Measurements from ENCODE around the gene KLHL12. TPM values are rescaled to one million over a fixed set of nuclear protein-coding genes. Genes with fewer than 3 reads are reported as not detected.

Gene KLHL12
- total and polyA plus RNA-seq, 2 of the 8 experiments (the other 6 are each of a cell fraction or from before 2014, with no cell fraction given), result 27.2 to 33.3 TPM

DNA sequence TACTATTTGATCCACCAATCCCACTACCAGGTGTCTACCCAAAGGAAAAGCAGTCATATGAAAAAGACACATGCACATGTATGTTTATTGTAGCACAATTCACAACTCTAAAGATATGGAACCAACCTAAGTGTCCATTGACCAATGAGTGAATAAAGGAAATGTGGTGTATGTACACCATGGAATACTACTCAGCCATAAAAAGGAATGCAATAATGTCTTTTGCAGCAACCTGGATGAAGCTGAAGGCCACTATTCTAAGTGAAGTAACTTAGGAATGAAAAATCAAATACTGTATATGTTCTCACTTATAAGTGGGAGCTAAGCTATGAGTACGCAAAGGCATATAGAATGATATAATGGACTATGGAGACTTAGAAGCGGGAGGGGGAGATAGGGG, 18.4 kb upstream of the KLHL12 start:
- H3K23ac ChIP-seq (ENCODE audit: insufficient read length), result no peak overlapping the region
- no peak overlapping the region for H4K5ac ChIP-seq (ENCODE audit: insufficient read length, low read depth, low read length)
- H2BK5ac ChIP-seq (ENCODE audit: low read depth, low read length), result no peak overlapping the region
- no peak overlapping the region for H2AK5ac ChIP-seq (ENCODE audit: low read depth, low read length)
- no peak overlapping the region for H3K14ac ChIP-seq (ENCODE audit: insufficient read length)
- CTCF ChIA-PET (ENCODE audit: partially characterized antibody), result interaction anchor here (1.0 to 1.3 kb wide), 2 partner anchors 9 to 132 kb away, joined by 3 to 5 read pairs; no protein-coding TSS in a partner anchor
- no peak overlapping the region for H3K4ac ChIP-seq (replicated peaks; ENCODE audit: insufficient read length, low read depth, low read length)
- WGBS, 2 experiments (ENCODE audit: extremely low coverage in 1 of 2, insufficient coverage in 1 of 2, insufficient read length in 1 of 2, insufficient replicate concordance in 2 of 2, low coverage in 1 of 2, low lambda C conversion rate in 2 of 2, missing lambda C conversion rate in 1 of 2), result 91% methylated on average over 2 of the region's 2 CpGs; no CpG with 5 or more reads in 1 of the 2 experiments
- no peaks in the 10 kb centered on the region for H3K27me3 ChIP-seq (replicated peaks in 1 of 4; ENCODE audit: control insufficient read depth in 3 of 4, extremely low read depth in 1 of 4, insufficient read depth in 3 of 4, low read length in 3 of 4)
- H2AFZ ChIP-seq (ENCODE audit: low read length), result no peak overlapping the region
- no peak overlapping the region for H4K91ac ChIP-seq (replicated peaks; ENCODE audit: insufficient read length, low read length)
- no peaks in the 10 kb centered on the region for H3K4me1 ChIP-seq (replicated peaks in 1 of 4; ENCODE audit: control insufficient read depth in 3 of 4, insufficient read depth in 4 of 4, low read length in 3 of 4)
- no peak for FAIRE-seq
- peaks cover 2 to 4% of the 10 kb centered on the region in 2 experiments for H4K20me1 ChIP-seq (replicated peaks in 1 of 2; ENCODE audit: control insufficient read depth in 1 of 2, insufficient read depth in 2 of 2, low read length in 2 of 2)
- no peak overlapping the region for H2BK12ac ChIP-seq (ENCODE audit: low read depth, low read length)
- no peaks in the 10 kb centered on the region for H3K9me3 ChIP-seq (ENCODE audit: insufficient read depth in 2 of 2, low read depth in 1 of 2, low read length in 1 of 2)
- 0 out of 2 replicates have a peak, but pooled peaks cover 2% of the 10 kb centered on the region for H3K79me1 ChIP-seq (ENCODE audit: low read depth, low read length)
- H3K56ac ChIP-seq (replicated peaks; ENCODE audit: insufficient read length, low read depth, low read length), result no peak overlapping the region
- no peak overlapping the region for H4K8ac ChIP-seq (ENCODE audit: extremely low read depth, insufficient read depth, low read length)
- no peak overlapping the region for H3K4me3 ChIP-seq (ENCODE audit: extremely low read depth in 1 of 4, insufficient read depth in 2 of 4, low read depth in 3 of 4, low read length in 4 of 4)
- no peak overlapping the region for H3K27ac ChIP-seq (ENCODE audit: low read depth, low read length)
- H2BK20ac ChIP-seq (ENCODE audit: low read length), result no peak overlapping the region
- H2BK15ac ChIP-seq (ENCODE audit: low read length), result no peak overlapping the region
- no peak overlapping the region for H3K18ac ChIP-seq (ENCODE audit: extremely low read depth, low read length)
- POLR2A ChIA-PET (ENCODE audit: partially characterized antibody), result interaction anchor here (0.8 to 1.2 kb wide), 2 partner anchors 9 to 18 kb away, joined by 3 to 6 read pairs; partner anchors contain the start of gene KLHL12
- no peak overlapping the region for H2BK120ac ChIP-seq (replicated peaks; ENCODE audit: low read depth, low read length)
- H3K9ac ChIP-seq (replicated peaks in 1 of 4; ENCODE audit: extremely low read depth in 1 of 4, low read depth in 3 of 4, low read length in 3 of 4), result no peak overlapping the region
- no peak overlapping the region for H3K4me2 ChIP-seq (ENCODE audit: insufficient read depth in 1 of 2, low read depth in 2 of 2, low read length in 2 of 2)
- no peak for DNase-seq (ENCODE audit: low read depth in 1 of 2, low spot score in 2 of 2)
- H3K36me3 ChIP-seq (ENCODE audit: control insufficient read depth in 2 of 4, insufficient read depth in 4 of 4, low read length in 3 of 4), result peaks cover 22 to 76% (median 56%) of the 10 kb centered on the region in 4 experiments
- no peaks in the 10 kb centered on the region for H3K23me2 ChIP-seq (ENCODE audit: low read depth, low read length)
- H3K79me2 ChIP-seq (ENCODE audit: control insufficient read depth in 1 of 2, insufficient read depth in 2 of 2, low read length in 2 of 2), result no peaks in the 10 kb centered on the region; a peak in 1 of 4 replicates
- no peak for TF ChIP-seq POU5F1 (IDR thresholded peaks at IDR 0.05; ENCODE audit: low read depth, low read length)
- TF ChIP-seq NANOG (IDR thresholded peaks at IDR 0.05; ENCODE audit: insufficient read depth, low read depth, low read length, poor library complexity, severe bottlenecking), result no peak
- no peak for TF ChIP-seq SIX5 (IDR thresholded peaks at IDR 0.05; ENCODE audit: low read depth, low read length)
- TF ChIP-seq BCL11A (IDR thresholded peaks at IDR 0.05; ENCODE audit: low read depth in 2 of 2, low read length in 2 of 2), result no peak
- TF ChIP-seq KDM1A (IDR thresholded peaks at IDR 0.05; ENCODE audit: borderline replicate concordance, low read length), result no peak
- TF ChIP-seq SIN3A (conservative IDR thresholded peaks at IDR 0.05 in 1 of 2, IDR thresholded peaks at IDR 0.05 in 1 of 2; ENCODE audit: low read depth in 1 of 2, low read length in 2 of 2), result no peak
- TF ChIP-seq MAFK (IDR thresholded peaks at IDR 0.05; ENCODE audit: low read depth, low read length), result no peak
- no peak for TF ChIP-seq KDM5A (IDR thresholded peaks at IDR 0.05; ENCODE audit: low read length)
- TF ChIP-seq CBX8 (IDR thresholded peaks at IDR 0.05; ENCODE audit: borderline replicate concordance, low read depth, low read length), result no peak
- TF ChIP-seq, protein P1, sequence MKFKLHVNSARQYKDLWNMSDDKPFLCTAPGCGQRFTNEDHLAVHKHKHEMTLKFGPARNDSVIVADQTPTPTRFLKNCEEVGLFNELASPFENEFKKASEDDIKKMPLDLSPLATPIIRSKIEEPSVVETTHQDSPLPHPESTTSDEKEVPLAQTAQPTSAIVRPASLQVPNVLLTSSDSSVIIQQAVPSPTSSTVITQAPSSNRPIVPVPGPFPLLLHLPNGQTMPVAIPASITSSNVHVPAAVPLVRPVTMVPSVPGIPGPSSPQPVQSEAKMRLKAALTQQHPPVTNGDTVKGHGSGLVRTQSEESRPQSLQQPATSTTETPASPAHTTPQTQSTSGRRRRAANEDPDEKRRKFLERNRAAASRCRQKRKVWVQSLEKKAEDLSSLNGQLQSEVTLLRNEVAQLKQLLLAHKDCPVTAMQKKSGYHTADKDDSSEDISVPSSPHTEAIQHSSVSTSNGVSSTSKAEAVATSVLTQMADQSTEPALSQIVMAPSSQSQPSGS (IDR thresholded peaks at IDR 0.05; ENCODE audit: low read length), result no peak
- no peak for TF ChIP-seq GTF2F1 (IDR thresholded peaks at IDR 0.05; ENCODE audit: borderline replicate concordance, low read depth, low read length)
- TF ChIP-seq FOSL1 (IDR thresholded peaks at IDR 0.05; ENCODE audit: insufficient read depth, low read depth, low read length), result no peak
